ENCODE data around the gene RFESD.

Gene RFESD
- 5.7 to 8.6 (median 6.0) reads per million in 3 experiments for total RNA-seq

DNA sequence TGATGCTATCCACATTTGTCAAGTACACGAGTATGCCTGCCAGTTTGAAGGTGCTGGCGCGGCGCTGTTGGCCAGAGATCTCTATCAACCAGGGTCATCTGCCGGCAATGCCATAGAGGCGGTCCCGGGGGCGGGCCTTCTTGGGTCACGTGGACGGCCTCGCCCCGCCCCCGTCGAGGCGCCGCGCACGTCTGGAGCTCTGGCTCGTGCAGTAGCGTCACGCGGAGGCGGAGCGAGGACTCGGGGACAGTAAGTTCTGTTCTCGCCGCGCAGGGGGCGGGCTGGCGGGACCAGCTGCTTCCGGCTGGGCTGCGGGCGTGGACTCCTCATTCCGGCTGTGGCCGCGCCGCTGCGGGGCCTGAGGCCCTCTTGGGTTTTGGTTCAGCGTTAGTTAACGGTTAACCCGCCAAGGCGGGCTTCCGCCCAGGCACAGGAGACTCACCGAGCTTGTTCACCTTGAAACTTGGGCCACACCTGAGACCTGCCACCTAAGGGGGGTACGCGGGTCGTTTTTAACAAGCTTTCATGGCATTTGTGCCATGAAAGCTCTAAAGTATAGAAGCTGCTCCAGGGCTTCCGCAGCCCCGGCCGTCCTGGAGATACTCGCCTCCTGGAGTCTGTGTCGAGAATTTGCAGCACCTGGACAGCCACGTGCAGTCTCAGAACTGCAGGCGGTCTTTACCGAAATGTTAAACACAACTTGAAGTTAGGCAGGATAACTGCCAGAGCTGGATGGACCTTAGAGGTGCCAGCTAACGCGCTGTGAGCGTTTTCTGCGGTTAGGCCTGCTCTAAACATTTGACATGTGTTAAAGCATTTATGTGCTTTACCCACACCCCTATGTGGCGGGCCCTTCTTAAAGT, at the start of gene RFESD:
Gene RFESD (plus strand): TSS at position 209 of the 863 bp plus-strand sequence. CDS start 5,495 bp downstream, outside the sequence.
- DNase-seq: peak; percentile 91

DNA sequence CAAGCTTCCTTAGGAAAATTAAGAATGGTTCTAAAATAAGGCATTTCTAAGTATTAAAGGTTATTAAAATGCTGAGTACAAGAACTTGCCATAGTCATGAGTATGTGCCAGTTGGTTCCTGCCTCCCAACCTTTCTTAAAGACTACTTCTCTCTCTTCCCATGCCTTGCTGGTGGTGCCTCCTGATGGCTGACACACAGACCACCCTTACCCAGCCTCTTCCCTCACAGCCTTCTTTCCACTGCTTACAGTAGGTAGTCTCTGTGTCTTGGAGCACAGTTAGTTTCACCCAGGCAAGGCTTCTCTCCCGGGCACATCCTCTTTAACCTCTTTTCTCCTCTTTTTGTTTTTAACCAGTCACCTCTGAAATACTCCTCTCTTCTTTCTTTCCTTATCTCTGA, 47.3 kb upstream of the RFESD start:
- DNase-seq: no peak

DNA sequence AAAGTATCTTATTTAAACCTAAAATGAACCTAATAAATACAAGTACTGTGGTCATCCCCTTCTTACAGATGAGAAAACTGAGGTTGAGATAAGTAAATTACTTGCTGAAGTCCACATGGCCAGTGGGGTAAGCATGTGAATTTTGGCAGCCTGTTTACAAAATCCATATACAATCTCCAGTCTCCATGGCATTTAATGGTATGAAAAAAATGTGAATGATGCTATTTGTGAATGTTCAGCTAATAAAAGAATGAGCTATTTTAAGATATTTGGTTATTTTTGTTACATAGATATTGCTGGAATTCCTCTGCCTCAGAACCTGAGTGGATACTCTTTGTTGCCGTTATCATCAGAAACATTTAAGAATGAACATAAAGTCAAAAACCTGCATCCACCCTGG, 46.0 kb upstream of the RFESD start:
- no peak for DNase-seq

DNA sequence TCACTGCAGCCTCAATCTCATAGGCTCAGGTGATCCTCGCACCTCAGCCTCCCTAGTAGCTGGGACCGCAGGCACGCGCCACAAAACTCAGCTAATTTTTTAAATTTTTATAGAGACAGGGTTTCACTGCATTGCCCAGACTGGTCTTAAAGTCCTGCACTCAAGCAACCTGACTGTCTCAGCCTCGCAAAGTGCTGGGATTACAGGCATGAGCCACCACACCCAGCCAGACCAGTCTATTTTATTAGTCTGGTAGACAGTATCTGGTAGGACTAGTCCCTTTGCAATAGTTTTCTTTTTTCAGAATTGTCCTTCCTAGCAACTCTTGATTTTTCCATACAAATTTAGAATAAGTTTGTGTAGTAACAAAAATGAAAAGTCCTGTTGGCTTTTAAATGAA, 40.8 kb upstream of the RFESD start:
- DNase-seq: no peak

DNA sequence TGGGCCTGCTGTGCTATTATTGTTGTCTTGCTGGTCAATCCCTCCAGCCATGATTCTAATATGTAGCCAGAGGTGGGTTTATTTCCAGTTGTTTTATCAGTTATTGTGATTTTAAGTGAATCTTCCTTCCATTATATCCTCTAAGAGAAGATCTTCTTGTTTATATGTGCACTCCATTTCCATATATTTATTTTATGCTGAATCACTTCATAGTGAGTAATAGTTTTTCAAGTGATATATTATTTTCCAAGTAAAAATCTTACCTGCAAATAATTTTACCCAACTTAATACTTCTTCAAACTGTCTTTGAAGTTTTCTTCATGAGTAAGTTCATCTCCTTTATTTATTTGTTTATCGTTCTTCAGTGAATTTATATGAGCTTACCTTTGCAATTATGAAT, 40.2 kb upstream of the RFESD start:
- no peak for DNase-seq

DNA sequence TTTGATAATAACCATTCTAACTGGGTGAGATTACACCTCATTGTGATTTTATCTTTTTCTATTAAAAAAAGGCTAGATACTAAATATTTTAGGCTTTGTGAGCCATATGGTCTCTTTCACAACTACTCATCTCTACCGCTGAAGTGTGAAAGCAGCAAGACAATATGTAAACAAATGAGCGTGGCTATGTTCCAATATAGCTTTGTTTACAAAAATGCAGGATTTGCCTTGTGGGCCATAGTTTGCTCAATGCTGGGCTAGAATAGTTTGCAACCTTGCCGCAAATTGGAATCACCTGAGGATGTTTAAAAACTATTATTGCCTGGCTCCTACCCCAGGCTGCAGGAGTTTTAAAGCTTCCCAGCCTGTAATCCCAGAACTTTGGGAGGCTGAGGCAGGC, 36.9 kb upstream of the RFESD start:
- DNase-seq: no peak

DNA sequence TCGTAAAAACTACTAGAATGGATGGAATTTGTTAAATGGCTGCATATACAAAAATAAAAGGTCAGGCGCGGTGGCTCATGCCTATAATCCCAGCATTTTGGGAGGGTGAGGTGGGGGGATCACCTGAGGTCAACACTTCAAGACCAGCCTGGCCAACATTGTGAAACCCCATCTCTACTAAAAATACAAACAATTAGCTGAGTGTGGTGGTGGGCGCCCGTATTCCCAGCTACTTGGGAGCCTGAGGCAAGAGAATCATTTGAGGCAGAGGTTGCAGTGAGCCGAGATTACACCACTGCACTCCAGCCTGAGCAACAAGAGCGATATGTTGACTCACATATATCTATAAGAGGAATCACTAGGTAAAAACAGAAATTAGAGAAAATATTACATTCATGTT, 36.0 kb upstream of the RFESD start:
- DNase-seq: no peak

DNA sequence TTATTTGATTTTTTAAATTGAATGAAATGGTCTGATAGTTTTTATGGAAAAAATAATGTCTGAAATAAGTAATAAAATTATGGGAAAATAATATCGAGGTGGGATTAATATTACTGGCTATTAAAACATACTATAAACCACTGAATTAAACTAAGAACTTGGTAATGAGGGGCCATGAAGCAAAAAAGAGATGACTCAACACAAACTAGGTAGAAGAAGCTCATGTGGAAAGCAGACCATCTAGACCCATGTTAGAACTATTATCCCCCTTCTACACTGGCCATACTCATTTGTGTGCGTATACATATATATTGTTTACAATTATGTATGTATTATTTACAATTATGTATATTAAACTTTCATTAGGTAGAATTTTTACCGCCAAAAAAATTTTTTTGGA, 35.2 kb upstream of the RFESD start:
- DNase-seq: no peak

DNA sequence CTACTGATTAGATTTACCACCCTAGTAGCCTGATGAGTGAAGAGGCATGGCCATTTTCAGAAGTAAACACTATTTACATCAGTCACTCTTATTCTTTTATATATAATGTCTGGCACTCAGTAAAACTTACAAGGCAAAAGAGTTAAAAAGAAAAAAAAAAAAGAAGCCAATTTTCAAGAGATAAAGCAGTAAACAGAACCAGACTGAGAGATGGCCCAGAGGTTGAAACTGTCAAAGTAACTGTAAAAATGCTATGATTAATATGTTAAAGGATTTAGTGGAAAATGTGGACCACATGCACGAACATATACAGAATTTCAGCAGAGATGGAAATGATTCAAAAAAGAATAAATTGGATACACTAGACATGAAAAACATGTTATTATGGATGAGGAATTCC, 33.1 kb upstream of the RFESD start:
- no peak for DNase-seq

DNA sequence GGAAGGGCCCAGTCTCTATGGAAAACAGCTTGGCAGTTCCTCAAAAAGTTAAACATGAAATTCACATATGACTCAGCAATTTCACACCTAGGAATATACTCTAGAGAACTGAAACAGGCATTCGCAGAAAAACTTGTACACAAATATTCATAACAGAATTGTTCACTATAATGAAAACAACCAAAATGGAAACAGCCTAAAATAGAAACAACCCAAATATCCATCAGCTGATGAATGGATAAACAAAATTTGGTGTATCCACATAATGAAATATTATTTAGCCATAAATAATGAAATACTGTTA, 31.5 kb upstream of the RFESD start:
- DNase-seq: no peak

DNA sequence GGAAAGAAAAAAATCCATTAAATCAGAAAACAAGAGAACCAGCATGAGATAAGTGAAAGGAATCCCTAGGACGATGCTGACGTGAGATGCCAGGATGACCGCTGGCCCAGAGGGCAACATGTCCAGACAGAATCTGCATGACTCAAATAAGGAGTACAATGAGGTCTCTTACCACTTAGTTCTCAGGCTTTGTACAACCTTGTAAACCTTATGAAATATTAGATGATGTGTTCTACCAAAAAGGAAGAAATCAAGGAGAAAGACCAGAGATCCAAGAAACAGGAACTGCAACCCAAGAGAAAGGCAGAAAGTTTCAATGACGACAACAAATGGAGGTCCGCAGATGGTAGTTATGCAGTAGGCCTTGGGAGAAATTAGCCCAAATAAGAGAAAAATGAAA, 29.5 kb upstream of the RFESD start:
- no peak for DNase-seq

DNA sequence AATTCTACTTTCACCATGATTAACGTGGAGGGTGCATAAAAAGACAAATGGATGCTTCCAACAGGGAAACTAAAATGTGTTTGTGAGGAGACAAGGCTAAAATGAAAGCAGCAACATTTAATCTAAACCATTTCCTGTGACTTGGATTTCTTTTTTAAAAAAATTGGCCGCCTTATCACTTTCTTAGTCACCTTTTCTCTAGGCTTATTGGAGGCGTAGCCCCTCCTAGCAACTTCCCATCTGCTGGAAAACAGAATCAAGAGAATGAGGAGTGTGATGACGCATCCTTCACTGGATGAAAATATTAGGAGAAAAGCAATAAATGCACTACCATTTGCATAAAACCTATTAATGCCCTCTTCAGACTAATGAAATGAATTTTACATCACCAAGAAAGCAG, 27.5 kb upstream of the RFESD start:
- DNase-seq: no peak

DNA sequence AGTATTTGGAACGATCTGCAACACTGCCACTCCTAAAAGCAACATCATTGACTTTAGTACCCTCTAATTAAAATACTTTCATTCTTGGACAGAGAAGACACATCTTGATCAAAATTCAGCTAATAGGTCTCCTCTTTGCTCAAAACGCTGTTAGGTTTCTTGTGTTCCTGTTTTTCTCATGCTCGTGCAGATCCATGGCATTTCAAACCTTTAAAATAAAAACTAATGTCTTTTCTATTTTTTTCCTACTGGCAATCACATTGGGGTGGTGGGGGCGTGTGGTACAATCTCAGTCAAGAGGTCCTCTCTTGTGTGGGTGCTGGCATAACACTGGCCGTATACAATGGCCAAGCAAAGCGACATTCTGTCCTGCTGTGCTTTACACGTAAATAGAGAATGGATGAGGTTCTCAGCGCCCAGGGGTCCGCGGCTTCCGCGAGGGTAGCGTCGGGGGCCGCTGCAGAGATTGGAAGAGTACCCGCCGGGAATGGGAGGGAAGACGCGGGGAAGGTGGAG, 27.0 kb upstream of the RFESD start:
- no peak for DNase-seq

DNA sequence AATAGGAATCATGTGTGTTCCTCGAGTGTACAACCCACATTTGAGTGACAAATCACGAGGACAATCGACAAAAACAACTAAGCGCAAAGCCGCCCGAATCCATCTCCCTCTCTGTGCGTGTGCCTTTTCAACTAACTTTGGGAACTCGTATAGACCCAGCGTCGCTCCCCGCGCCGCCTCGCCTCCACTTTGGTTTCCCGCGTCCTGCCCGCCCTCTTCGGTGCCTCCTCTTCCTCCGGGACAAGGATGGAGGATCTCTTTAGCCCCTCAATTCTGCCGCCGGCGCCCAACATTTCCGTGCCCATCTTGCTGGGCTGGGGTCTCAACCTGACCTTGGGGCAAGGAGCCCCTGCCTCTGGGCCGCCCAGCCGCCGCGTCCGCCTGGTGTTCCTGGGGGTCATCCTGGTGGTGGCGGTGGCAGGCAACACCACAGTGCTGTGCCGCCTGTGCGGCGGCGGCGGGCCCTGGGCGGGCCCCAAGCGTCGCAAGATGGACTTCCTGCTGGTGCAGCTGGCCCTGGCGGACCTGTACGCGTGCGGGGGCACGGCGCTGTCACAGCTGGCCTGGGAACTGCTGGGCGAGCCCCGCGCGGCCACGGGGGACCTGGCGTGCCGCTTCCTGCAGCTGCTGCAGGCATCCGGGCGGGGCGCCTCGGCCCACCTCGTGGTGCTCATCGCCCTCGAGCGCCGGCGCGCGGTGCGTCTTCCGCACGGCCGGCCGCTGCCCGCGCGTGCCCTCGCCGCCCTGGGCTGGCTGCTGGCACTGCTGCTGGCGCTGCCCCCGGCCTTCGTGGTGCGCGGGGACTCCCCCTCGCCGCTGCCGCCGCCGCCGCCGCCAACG, 26.3 kb upstream of the RFESD start, which contains the start of gene GPR150:
Gene GPR150 (plus strand): TSS at position 58 of the 840 bp plus-strand sequence. CDS start 189 bp downstream, at position 247.
- peak; percentile 60 for DNase-seq

DNA sequence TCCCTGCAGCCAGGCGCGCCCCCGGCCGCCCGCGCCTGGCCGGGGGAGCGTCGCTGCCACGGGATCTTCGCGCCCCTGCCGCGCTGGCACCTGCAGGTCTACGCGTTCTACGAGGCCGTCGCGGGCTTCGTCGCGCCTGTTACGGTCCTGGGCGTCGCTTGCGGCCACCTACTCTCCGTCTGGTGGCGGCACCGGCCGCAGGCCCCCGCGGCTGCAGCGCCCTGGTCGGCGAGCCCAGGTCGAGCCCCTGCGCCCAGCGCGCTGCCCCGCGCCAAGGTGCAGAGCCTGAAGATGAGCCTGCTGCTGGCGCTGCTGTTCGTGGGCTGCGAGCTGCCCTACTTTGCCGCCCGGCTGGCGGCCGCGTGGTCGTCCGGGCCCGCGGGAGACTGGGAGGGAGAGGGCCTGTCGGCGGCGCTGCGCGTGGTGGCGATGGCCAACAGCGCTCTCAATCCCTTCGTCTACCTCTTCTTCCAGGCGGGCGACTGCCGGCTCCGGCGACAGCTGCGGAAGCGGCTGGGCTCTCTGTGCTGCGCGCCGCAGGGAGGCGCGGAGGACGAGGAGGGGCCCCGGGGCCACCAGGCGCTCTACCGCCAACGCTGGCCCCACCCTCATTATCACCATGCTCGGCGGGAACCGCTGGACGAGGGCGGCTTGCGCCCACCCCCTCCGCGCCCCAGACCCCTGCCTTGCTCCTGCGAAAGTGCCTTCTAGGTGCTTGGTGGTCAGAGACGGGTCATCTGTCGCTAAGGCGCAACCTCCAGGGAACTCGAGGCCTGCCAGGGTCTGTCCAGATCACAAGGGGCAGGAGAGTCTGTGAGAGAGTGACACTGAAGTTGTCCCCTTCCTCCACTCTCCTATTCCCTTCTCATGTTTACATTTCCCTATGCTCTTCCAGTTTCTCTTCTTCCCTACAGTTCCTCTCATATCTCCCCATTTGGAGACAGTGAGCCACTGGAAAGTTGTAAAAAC, 25.4 kb upstream of the RFESD start:
- peak; percentile 48 for DNase-seq

DNA sequence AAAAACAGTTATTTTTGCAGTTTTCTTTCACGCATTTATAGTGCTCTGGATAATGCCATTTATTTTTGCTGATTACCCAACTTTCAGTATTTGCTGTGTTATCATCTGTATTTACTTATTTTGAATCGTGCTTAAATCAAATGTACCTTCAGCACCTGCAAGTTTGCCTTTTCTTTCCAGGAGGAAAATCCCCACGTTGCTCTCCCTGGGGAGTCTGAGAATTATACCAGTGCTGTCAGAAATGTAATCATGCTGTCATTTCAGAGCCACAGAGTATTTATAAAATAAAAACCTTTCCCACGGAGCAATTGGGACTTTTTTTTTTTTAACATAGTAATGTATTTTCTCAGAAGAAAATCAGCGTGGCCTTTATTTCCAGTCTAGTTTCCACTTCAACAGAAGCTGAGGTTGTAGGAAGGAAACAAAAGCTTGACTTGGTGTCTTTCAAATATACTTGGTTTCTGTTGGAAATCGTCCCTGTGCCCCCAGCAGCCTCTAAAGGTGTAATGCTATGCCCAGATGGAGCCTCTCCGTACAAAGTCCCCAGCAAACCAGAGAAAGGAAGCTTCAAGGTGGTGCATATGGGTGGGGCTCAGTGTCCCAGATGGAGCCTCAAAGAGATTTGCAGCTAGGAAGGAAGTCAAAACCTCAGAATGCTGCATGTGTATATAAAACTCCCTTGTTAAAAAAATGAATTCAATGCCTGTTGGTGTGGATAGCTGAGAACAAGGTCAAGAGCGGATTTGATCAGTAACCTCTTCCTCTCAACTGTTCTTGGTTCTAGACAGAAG, 24.5 kb upstream of the RFESD start:
- DNase-seq: peak; percentile 80

DNA sequence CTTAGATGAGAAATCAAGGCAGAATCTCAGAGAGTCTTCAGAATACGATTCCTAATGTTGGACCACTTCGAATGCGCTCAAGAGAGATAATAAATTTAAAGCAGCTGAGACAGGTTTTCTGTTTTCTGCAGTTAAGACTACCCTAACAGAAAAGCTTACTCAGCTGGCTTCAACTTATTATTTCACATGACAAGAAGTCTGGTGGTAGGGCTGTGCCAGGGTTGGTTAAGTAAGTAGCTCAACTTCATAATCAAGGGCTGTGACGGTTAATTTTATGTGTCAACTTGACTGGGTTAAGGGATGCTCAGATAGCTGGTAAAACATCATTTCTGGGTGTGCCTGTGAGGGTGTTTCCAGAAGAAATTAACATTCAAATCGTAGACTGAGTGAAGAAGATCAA, 22.9 kb upstream of the RFESD start:
- DNase-seq: no peak

DNA sequence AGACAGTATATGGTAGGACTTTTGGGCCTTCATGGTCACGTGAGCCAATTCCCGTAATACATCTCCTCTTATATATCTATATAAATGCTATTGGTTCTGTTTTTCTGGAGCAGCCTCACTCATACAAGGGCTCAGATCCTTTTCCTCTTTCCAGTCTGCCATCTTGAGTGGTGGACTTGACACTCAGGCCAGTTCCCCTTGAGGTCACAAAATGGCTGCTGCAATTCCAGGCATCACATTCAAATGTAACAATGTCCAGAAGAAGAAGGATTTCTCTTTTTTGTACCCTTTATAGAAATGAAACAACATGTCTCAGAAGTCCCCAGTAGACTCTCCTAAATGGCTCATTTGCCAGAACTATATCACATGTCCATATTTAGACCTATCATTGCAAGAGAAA, 22.2 kb upstream of the RFESD start:
- no peak for DNase-seq

DNA sequence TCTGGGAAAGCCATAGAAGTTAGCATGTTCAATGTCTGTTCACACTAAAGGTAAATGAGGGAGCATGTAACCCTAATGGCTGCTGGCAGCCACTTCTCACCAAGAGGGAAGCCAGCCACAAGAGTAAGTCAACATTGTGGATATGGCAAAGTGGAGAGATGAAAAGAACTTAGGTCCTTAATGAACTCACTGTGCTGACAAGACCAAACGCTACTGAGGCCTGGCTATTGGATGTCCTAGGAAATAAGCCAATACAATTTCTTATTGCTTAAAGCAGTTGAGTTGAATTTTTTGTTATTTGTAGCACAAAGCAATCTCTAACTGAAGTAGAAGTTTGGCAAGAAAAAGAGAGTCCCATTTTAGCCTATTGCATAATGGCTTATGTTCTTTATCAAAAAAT, 19.9 kb upstream of the RFESD start:
- no peak for DNase-seq

DNA sequence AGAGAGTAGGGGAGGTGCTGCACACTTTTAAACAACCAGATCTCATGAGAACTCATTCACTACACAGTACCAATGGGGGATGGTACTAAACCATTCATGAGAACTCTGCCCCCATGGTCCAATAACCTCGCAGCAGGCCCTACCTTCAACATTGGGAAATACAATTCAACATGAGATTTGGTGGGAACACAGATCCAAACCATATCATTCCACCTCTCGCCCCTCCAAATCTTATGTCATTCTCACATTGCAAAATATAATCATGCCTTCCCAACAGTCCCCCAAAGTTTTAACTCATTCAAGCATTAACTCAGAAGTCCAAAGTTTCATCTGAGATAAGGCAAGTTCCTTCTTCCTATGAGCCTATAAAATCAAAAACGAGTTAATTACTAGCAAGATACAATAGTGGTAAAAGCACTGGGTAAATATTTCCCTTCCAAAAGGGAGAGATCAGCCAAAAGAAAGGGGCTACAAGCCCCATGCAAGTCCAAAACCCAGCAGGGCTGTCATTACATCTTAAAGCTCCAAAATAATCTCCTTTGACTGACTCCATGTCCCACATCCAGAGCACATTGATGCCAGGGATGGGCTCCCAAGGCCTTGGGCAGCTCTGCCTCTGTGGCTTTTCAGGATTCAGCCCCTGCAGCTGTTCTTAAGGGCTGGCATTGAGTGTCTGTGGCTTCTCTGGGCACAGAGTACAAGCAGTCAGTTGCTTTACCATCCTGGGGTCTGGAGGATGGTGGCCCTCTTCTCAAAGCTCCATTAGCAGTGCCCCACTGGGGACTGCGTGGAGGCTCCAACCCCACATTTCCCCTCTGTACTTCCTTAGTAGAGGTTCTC, 18.4 kb upstream of the RFESD start:
- DNase-seq: no peak

DNA sequence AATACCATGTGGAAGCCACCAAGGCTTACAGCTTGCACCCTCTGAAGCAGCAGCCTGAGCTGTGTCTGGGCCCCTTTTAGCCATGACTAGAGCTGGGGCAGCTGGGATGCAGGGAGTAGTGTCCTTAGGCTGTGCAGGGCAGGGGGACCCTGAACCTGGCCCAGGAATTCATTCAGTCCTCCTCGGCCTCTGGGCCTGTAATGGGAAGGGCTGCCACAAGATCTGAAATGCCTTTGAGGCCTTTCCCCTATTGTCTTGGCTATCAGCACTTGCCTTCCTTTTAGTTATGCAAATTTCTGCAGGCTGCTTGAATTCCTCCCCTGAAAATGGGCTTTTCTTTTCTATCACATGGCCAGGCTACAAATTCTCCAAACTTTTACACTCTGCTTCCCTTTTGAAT, 17.6 kb upstream of the RFESD start:
- no peak for DNase-seq
